ENCODE measurements around the gene CCDC57. TPM values are rescaled to one million over a fixed set of nuclear protein-coding genes. Genes with fewer than 3 reads are reported as not detected.

The CCDC57 gene
- total RNA-seq, 1 donor from 2014 or later = 10.6 TPM

DNA sequence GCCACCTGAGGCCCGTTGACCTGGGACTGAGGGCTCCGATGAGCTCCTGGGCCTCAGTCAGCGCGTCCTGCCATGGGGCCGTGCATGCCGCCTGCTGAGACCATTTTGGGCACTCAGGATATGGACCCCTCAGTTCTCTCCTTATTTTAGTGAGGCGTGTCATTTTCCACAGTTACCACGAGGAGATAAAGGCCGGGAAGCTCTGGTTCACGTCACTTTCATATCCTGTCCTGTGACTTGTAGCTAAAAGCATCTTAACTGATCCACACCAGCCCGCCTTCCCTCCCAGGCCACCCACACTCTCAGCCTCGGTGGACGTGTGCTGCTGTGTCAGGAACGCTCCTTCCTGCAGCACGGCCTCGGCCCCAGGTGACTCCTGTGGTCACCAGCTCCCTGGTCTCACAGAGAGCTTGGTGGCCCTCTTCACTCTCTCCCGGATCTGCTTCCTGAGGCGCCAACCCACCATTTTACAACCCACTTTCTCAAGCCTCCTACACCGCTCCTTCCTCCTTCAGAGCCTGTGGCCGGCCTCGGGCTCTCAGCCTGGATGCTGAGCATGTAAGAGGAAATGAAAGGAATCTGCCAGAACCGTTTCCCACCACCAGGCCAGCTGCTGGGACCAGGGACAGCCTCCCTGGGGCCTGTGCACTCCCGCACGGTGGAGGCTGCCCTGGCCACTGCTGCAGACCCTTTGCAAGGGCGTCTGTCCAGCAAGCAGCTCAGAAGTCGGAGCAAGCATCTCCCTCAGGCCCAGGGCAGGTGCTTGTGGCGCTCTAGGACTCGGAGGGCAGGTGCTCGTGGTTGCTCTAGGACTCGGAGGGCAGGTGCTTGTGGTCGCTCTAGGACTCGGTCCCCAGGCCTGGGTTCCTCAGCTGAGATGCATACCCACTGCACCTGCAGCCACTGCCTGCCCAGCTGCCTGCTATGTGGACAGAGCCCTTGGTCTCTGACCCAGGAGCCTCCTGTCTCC lies 90.7 kb downstream of the CCDC57 start:
- DNase-seq (ENCODE audit: low spot score) = no peak
- intact Hi-C loops (cut with DNase I) = no loop called here

DNA sequence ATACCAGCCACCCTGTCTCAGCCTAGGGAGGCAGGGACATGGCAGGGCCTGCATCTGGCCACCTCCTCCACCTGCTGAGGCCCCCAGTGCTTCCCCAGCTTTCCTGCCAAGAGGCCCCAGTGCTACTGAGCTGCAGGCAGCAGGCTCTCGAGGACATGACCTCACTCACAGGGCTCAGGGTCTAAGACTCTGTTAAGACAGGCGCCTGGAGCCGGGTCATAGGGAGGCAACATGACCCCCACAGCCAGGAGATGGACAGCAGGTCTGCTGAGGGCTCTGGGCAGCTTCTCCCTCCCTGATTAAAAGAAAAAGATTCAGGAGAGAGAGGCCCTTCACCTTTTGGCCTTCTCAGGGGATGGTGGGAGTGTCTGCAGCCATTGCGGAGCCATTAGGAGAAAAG lies 91.4 kb downstream of the CCDC57 start:
- no peak for DNase-seq (ENCODE audit: low spot score)
- intact Hi-C loops (cut with DNase I) = no loop called here

DNA sequence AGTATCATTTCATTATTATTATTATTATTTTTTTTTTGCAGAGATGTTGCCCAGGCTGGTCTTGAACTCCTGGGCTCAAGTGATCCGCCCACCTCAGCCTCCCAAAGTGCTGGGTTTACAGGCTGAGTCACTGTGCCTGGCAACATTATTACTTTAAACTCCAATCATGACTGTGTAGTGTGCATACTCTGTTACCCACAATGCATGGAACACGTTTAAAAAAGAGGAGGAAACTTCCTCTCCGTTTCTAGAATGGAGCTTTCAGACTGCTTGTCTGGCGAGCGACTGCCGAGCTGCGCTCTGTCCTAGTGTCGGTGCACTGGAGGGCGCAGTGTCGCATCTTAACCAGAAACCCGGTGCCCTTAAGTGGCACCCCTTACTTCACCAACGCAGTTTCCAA lies 92.5 kb downstream of the CCDC57 start:
- no peak for DNase-seq (ENCODE audit: low spot score)
- intact Hi-C loops (cut with DNase I) = no loop called here

DNA sequence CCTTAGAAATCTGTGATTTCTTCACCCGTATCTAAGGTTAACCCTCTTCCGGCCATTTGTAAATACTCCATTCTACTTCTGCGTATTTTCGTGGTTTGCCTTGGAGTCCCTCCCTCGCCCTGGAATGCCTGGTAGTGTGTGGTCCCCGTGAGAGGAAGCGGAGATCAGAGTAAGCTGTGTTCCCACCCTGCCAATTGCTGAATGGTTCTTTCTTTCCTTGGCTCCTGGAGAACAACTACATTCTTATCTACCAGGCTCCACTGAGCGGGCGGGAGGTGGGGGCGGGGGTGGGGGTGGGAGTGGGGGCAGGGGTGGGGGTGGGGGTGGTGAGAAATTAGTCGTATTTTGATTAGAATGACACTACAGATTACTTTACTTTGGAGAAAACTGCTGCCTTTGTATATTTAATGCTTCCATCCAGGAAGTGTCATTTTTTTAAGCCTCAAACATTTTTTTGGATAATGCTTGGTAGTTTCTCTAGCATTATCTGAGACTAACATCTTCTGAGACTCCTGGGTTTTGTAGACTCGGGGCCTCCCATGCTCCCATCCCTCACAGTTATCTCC lies 93.7 kb downstream of the CCDC57 start:
- DNase-seq (ENCODE audit: low spot score) = no peak
- intact Hi-C loops (cut with DNase I) = no loop called here

DNA sequence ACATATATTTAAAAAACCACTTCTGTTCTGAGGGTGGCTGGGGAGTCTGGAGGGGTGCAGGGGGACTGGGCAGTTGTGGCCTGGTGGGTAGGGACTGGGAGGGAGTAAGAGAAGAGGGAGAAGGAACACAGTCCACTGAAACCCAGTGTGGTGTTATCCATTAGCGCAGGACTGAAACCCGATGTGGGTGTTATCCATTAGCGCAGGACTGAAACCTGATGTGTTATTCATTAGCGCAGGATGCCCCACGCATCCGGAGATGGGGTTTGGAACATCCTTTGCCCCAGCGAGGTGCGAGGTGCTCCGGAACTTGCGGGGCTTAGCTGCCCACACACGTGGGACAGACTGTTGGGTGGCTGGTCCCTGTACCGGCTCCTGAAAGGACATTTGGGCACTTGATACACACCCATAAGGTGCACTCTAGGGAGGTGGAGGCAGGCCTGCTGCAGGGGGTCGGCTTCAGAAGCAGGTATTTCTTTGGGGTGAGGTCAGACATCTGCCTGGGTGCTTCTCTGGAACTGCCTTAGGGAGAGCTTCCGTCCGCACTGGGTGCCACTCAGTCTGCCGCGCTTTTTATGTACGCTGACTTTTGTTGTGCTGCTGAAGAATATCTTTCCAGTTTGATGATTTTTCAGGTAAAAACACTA lies 94.4 kb downstream of the CCDC57 start:
- no peak for DNase-seq (ENCODE audit: low spot score)
- intact Hi-C loops (cut with DNase I) = no loop called here

DNA sequence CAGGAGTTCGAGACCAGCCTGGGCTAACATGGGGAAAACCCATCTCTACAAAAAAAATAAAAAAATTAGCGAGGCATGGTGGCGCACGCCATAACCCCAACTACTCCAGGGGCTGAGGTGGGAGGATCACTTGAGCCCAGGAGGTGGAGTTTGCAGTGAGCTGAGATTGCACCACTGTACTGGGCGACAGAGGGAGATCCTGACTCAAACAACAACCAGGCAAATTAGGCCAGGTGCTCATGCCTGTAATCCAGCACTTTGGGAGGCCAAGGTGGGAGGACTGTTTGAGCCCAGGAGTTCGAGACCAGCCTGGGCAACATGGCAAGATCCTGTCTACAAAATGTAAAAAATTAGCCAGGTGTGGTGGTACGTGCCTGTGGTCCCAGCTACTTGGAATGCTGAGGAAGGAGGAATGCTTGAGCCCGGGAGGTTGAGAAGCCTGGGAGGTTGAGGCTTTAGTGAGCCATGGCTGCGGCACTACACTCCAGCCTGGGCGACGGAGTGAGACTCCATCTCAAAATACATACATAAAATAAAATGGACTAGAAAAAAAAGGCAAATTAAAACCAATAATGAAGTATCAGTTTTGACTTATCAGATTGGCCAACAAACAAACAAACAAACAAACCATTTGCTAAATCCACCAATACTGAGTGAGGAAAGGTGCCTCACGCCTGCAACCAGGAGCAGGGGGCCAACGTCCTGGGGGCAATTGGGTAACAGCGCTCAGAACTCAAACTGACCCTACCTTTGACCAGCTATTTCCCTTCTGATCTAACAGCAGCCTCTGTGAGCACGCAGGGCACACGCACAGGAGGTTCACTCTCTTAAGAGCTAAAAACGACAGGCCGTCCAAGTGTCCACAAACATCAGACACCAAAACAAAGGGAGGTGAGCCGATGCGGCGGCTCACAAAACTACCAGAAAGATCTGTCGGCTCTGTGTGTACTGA lies 95.2 kb downstream of the CCDC57 start:
- DNase-seq (ENCODE audit: low spot score) = no peak

DNA sequence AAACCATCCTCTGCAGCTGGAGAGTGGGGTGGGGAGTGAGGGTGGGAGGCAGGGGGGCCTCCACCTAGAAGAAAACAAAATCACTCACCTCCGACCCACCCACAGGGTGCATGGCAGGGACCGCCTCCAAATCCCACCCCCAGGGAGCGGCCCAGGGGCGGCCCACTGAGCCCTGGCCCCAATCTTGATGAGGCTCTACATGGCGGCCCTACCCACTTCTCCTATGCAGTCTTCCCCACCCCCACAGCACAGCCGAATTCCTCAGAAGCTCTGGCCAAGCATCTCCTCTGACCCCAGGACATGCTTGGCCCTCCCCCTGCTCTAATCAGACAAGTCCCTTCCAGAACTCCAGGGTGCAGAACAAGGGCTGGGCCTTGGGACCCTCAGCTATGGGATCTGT lies 96.4 kb downstream of the CCDC57 start:
- intact Hi-C loops (cut with DNase I) = no loop called here
- DNase-seq (ENCODE audit: low spot score) = no peak

More for the DNA sequence above, 95.2 kb downstream of the CCDC57 start:
- intact Hi-C loops (cut with DNase I) = no loop called here

DNA sequence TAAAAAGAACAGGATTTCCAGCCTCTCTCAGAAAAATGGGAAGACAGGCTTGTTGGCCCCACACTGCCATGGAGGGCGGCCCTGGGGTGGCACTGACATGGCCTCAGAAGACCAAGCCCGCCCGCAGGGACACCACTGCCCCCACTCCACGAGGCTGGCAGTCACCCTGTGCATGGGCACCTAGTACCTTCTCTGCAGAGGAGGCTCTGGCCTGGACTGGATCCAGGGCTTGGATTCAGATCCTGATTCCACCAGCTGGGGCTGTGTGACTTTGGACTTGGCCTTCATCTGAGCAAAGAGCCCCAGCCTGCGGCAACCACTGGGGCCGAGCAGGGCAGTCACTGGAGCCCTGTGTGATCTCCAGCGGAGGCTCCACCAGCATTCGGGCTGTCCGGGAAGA lies 97.8 kb downstream of the CCDC57 start:
- intact Hi-C loops (cut with DNase I) = no loop called here
- no peak for DNase-seq (ENCODE audit: low spot score)

DNA sequence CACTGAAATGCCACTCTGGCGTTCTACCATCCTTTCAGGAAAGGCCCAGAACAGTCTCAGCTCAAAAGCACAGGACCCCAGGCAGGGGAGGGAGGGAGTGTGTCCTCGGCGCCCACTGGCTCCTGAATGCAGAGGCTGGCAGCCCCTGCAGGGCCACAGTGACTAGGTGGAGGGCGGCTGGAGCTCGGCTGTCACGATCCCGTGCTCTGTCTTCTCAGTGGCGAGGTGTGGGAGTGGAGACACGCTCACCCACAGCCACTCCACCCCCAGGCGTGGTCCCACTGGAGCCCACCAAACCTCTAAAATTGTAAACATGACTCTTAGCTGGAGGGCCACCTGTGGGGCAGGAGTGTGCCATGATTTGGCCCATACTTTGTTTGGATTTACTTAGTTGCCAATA lies 98.2 kb downstream of the CCDC57 start:
- intact Hi-C loops (cut with DNase I) = no loop called here
- no peak for DNase-seq (ENCODE audit: low spot score)

DNA sequence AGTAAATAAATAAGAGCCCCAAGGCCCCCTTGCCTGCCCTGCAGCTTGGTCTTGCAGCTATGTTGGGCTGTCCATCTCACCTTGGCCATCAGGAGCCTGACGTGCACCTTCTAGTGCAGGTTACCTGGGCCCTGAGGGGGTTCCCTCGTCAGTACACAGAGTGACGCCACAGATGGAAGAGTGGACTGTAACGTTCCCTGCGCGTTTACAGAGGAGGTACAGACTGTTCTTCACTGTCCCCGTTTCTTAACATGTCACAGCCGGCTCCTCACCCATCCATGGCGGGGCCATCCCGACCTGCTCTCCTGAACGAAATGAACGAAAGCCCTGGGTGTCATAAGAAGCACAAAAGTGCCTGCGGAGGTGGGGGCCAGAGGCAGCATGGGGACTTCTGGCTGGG lies 98.7 kb downstream of the CCDC57 start:
- DNase-seq (ENCODE audit: low spot score) = no peak
- intact Hi-C loops (cut with DNase I) = no loop called here

DNA sequence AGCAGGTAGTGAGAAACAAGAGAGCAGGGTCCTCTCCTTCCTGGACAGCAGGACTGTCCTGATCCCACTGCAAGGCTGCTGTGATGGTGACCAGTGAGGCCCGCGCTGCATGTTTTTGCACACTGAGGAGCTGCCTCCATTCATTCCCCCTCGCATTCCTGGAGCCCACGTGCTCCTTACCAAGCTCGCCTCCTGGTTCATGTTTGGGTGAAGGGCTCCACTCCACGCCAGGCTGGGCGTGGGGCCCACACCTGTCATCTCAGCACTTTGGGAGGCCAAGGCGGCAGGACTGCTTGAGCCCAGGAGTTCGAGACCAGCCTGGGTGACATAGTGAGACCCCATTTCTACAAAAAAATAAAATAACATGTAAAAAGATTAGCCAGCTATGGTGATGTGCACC lies 99.2 kb downstream of the CCDC57 start:
- DNase-seq (ENCODE audit: low spot score) = no peak
- intact Hi-C loops (cut with DNase I) = no loop called here

DNA sequence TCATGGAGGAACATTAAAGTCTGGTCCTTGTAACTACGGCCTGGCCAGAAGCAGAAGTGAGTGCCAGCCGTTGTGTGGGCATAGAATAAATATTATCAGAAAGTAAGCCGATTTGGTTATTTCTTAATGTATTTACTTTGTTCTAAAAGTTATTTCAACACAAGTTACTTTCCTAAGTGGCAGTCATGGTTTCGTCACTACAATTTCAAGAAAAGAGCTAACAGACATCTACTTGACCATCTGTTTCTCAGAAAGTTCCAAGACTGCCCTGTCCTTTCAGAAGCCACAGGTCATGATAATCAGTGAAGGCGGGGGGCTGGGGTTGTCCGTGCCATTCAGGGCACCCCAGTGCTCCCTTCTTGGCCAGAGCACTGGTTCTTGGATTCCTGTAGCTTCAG lies 99.7 kb downstream of the CCDC57 start:
- DNase-seq (ENCODE audit: low spot score) = no peak
- intact Hi-C loops (cut with DNase I) = no loop called here

DNA sequence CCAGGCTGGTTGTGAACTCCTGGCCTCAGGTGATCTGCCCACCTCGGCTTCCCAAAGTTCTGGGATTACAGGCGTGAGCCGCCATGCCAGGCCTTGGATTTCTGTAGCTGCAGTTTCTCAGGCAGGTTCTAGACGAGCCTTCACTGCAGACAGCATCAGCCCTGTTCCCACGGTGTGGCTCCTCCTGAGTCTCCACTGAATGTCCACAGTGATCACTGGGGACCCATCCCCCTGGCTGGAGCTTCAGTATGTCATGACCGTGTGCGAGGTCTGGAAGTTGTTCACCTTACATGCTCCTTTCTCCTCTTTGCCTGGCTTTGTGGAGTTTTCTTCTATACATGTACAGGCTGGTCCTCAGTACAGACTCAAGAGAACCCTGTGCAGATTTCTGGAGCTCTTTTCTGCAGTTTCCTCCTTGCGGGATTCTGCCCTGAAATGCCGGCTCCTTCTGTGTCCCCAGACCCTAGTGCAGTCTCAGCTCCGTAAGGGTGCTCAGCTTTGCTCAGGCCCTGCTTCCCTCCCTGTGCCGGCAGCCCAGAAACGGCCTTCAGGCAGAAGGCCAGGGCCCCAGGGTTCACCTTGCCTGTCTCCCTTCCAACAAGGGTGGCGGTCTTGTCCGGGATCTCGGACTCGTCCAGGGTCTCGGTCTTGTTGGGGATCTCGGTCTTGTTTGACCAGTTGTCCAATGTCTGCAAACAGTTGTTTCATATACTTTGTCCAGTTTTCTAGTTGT lies 100.3 kb downstream of the CCDC57 start:
- intact Hi-C loops (cut with DNase I) = no loop called here
- DNase-seq (ENCODE audit: low spot score) = no peak

DNA sequence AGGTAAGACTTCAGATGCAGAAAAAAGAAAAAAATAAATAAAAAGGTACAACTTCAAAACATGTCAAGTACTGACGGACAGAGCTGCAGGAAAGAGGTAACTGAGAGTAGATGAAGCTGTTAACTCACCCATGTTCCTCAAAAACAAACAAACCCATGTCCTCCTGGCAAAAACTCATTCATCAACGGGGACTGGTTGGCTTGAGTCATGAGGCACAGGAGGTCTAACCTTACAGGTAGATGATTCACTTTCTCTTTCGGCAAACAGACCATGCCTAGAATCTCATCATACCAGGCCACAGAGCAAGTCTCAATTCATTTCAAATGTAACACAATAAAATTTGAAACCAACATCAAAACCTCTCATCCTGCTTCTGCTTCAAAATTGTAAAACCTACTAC lies 102.3 kb downstream of the CCDC57 start:
- intact Hi-C loops (cut with DNase I) = no loop called here
- DNase-seq (ENCODE audit: low spot score) = no peak

DNA sequence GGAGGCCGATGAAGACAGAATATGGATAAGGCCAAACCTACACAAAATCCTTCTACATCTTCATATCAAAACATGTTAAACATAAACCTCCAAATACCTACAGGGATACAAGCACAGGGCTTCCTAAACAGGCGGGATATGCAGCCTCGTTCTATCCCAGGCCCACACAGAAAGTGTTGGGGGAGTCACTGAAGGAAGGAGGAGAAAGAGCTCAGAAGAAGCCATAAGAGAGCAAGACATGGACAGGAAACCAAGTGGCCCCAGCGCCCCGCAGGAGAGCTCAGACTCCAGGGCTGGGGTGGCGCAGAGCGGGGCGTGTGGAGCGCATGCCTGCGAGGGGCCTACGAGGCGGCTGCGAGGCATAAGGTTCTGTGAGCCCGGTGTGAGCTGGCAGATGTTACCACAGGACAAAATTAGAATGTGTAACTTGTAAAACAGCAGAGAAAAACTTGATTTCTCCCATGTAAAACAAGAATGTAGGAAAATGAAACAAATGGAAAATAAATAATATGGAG lies 103.6 kb downstream of the CCDC57 start:
- no peak for DNase-seq (ENCODE audit: low spot score)
- intact Hi-C loops (cut with DNase I) = no loop called here

DNA sequence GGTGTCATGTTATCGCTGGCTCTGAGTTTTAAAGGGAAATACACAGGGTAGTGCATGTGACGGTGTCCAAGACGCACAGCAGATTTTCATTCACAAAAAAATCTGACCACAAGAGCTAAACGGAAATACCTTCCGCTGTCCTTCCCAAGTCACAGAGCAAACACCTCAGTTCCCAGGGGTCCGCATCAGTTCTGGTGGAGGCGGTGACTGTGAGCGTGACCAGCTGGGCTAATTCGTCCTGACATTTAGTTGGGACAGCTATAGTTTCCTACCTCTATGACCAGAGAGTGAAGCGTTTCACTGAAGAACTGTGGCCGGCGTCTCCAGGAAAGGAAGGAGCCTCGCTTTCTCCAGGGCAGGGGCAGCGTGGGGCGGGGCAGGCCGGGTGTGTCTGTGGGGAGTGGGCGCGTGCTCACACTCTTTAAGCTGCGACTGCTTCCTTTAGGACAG lies 104.1 kb downstream of the CCDC57 start:
- intact Hi-C loops (cut with DNase I) = no loop called here
- DNase-seq (ENCODE audit: low spot score) = no peak

DNA sequence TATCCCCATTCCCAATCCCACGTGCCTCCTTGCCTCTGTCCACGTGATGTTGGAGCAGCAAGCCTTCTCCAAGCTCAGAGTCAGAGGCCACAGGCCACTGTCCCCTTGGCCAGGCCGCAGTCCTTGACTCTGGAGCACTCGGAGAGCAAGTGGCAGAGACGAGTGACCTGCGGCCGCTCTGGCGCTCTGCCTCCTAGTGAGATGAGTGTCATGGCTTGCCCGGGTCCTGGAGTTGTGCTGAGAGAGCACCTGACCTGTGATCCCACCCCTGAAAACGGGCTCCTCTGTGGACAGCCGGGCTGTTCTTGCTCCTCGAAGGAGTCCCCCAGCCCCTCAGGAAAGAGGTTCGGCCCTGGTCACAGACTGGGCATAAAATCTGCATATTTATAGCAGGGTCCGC lies 104.6 kb downstream of the CCDC57 start:
- no peak for DNase-seq (ENCODE audit: low spot score)
- intact Hi-C loops (cut with DNase I) = no loop called here

DNA sequence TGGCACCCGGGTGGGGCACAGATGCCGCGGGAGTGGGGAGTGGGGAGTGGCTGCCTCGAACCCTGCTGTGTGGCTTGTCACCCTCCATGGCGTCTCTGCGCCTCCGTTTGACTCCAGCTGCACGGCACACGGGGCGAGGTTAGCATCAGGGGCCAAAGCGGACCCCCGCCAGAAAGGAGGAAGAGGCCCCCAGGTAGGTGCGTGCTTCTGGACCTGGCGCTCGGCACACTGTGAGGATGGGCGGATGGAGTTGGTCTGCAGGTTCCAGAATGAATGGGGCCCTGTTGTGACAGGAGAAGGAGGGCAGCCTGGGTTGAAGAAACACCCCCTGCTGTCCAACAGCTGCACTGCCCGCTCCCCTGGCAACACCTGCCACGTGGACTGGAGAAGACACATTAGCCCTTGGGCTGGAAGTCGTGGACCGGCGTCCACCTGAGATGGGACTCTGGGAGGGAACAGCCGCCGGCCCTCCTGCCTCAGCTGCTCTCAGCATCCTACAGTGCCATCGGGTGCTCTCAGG lies 105.2 kb downstream of the CCDC57 start:
- intact Hi-C loops (cut with DNase I) = no loop called here
- no peak for DNase-seq (ENCODE audit: low spot score)

Measured in cardiac septum (tissue), 1 donor.